Upper lobe of left lung (tissue), 4 donors: ENCODE results near the gene NKG7.

ENCODE experiments used
- CTCF ChIP-seq, 6 experiments: fragments of 450-650 bp in 4 of 6; fragments of 200-600 bp in 2 of 6; sonication (generic) in 2 of 6; IDR thresholded peaks; one replicate each; pipeline ENCODE4 v1.5.1; 2016 to 2019; ENCODE audit warnings: antibody characterized with exemption in 6 of 6
- POLR2A ChIP-seq, 4 donors: fragments of 450-650 bp; IDR thresholded peaks; one replicate each; pipeline ENCODE4 v1.5.1; 2016 to 2017; ENCODE audit warnings: antibody characterized with exemption in 4 of 4, mild to moderate bottlenecking in 2 of 4
- POLR2AphosphoS5 ChIP-seq, 2 donors: sonication (generic); formaldehyde crosslinking; IDR thresholded peaks; one replicate each; pipeline ENCODE4 v1.5.1; 2017; ENCODE audit warnings: antibody characterized with exemption in 2 of 2

- no peak for TF ChIP-seq POLR2AphosphoS5 (IDR thresholded peaks at IDR 0.05)
- TF ChIP-seq CTCF (IDR thresholded peaks at IDR 0.05) = no peak
- TF ChIP-seq POLR2A (IDR thresholded peaks at IDR 0.05) = no peak
Measured at GRCh38 chr19:51372021-51372648, 319 bp downstream of the NKG7 start.
